Measurements from ENCODE around the gene GRIN2A.

GRIN2A gene

GRCh38 chr16:10009684-10010083, 172.5 kb downstream of the GRIN2A start:
- no peak overlapping the region for H3K9ac ChIP-seq (ENCODE audit: low read length)
- no peaks in the 10 kb centered on the region for H3K27me3 ChIP-seq (ENCODE audit: control insufficient read depth, insufficient read depth, low read length)
- H3K36me3 ChIP-seq (ENCODE audit: control insufficient read depth, insufficient read depth, low read length), result no peaks in the 10 kb centered on the region
- no peak overlapping the region for H3K4me3 ChIP-seq (ENCODE audit: low read length)
- no peaks in the 10 kb centered on the region for H3K9me3 ChIP-seq (ENCODE audit: control insufficient read depth, low read length)
- H3K4me1 ChIP-seq (ENCODE audit: control insufficient read depth, insufficient read depth, low read length), result peaks cover 4% of the 10 kb centered on the region

GRCh38 chr16:10003486-10003885, 178.7 kb downstream of the GRIN2A start:
- Histone ChIP-seq H3K9ac (ENCODE audit: low read length) (no peak overlapping the region), H3K9me3 (ENCODE audit: control insufficient read depth, low read length) (no peaks in the 10 kb centered on the region), H3K4me1 (ENCODE audit: control insufficient read depth, insufficient read depth, low read length) (no peaks in the 10 kb centered on the region), H3K36me3 (ENCODE audit: control insufficient read depth, insufficient read depth, low read length) (no peaks in the 10 kb centered on the region), H3K27me3 (ENCODE audit: control insufficient read depth, insufficient read depth, low read length) (no peaks in the 10 kb centered on the region), H3K4me3 (ENCODE audit: low read length) (no peak overlapping the region)

- no peaks in the 10 kb centered on the region for H3K27me3 ChIP-seq (ENCODE audit: control insufficient read depth, insufficient read depth, low read length)
- no peak overlapping the region for H3K4me3 ChIP-seq (ENCODE audit: low read length)
- no peaks in the 10 kb centered on the region for H3K4me1 ChIP-seq (ENCODE audit: control insufficient read depth, insufficient read depth, low read length)
- no peaks in the 10 kb centered on the region for H3K36me3 ChIP-seq (ENCODE audit: control insufficient read depth, insufficient read depth, low read length)
- no peaks in the 10 kb centered on the region for H3K9me3 ChIP-seq (ENCODE audit: control insufficient read depth, low read length)
- no peak overlapping the region for H3K9ac ChIP-seq (ENCODE audit: low read length)
Measured at GRCh38 chr16:10001258-10001775, 180.9 kb downstream of the GRIN2A start.

GRCh38 chr16:9996221-9996620, 186.0 kb downstream of the GRIN2A start:
- H3K9me3 ChIP-seq (ENCODE audit: control insufficient read depth, low read length), result no peaks in the 10 kb centered on the region
- H3K4me3 ChIP-seq (ENCODE audit: low read length), result no peak overlapping the region
- H3K27me3 ChIP-seq (ENCODE audit: control insufficient read depth, insufficient read depth, low read length), result no peaks in the 10 kb centered on the region
- no peaks in the 10 kb centered on the region for H3K36me3 ChIP-seq (ENCODE audit: control insufficient read depth, insufficient read depth, low read length)
- H3K4me1 ChIP-seq (ENCODE audit: control insufficient read depth, insufficient read depth, low read length), result no peaks in the 10 kb centered on the region
- no peak overlapping the region for H3K9ac ChIP-seq (ENCODE audit: low read length)

GRCh38 chr16:9992441-9992840, 189.8 kb downstream of the GRIN2A start:
- H3K4me3 ChIP-seq (ENCODE audit: low read length), result no peak overlapping the region
- no peaks in the 10 kb centered on the region for H3K4me1 ChIP-seq (ENCODE audit: control insufficient read depth, insufficient read depth, low read length)
- H3K27me3 ChIP-seq (ENCODE audit: control insufficient read depth, insufficient read depth, low read length), result no peaks in the 10 kb centered on the region
- H3K36me3 ChIP-seq (ENCODE audit: control insufficient read depth, insufficient read depth, low read length), result no peaks in the 10 kb centered on the region
- H3K9me3 ChIP-seq (ENCODE audit: control insufficient read depth, low read length), result no peaks in the 10 kb centered on the region
- H3K9ac ChIP-seq (ENCODE audit: low read length), result no peak overlapping the region

- Histone ChIP-seq H3K9me3 (ENCODE audit: control insufficient read depth, low read length) (no peaks in the 10 kb centered on the region), H3K27me3 (ENCODE audit: control insufficient read depth, insufficient read depth, low read length) (no peaks in the 10 kb centered on the region), H3K4me3 (ENCODE audit: low read length) (no peak overlapping the region), H3K4me1 (ENCODE audit: control insufficient read depth, insufficient read depth, low read length) (no peaks in the 10 kb centered on the region), H3K9ac (ENCODE audit: low read length) (no peak overlapping the region), H3K36me3 (ENCODE audit: control insufficient read depth, insufficient read depth, low read length) (no peaks in the 10 kb centered on the region)
Measured at GRCh38 chr16:9980981-9981380, 201.2 kb downstream of the GRIN2A start.

- Histone ChIP-seq H3K36me3 (ENCODE audit: control insufficient read depth, insufficient read depth, low read length) (no peaks in the 10 kb centered on the region), H3K4me1 (ENCODE audit: control insufficient read depth, insufficient read depth, low read length) (no peaks in the 10 kb centered on the region), H3K9me3 (ENCODE audit: control insufficient read depth, low read length) (no peaks in the 10 kb centered on the region), H3K4me3 (ENCODE audit: low read length) (no peak overlapping the region), H3K27me3 (ENCODE audit: control insufficient read depth, insufficient read depth, low read length) (no peaks in the 10 kb centered on the region), H3K9ac (ENCODE audit: low read length) (no peak overlapping the region)
Measured at GRCh38 chr16:9978160-9978725, 204.0 kb downstream of the GRIN2A start.

GRCh38 chr16:9977333-9977897, 204.8 kb downstream of the GRIN2A start:
- Histone ChIP-seq H3K4me1 (ENCODE audit: control insufficient read depth, insufficient read depth, low read length) (no peaks in the 10 kb centered on the region), H3K36me3 (ENCODE audit: control insufficient read depth, insufficient read depth, low read length) (no peaks in the 10 kb centered on the region), H3K9ac (ENCODE audit: low read length) (no peak overlapping the region), H3K27me3 (ENCODE audit: control insufficient read depth, insufficient read depth, low read length) (no peaks in the 10 kb centered on the region), H3K4me3 (ENCODE audit: low read length) (no peak overlapping the region), H3K9me3 (ENCODE audit: control insufficient read depth, low read length) (no peaks in the 10 kb centered on the region)

- no peaks in the 10 kb centered on the region for H3K36me3 ChIP-seq (ENCODE audit: control insufficient read depth, insufficient read depth, low read length)
Measured at GRCh38 chr16:9976601-9977000, 205.6 kb downstream of the GRIN2A start.

GRCh38 chr16:9971907-9972306, 210.3 kb downstream of the GRIN2A start:
- H3K4me1 ChIP-seq (ENCODE audit: control insufficient read depth, insufficient read depth, low read length), result no peaks in the 10 kb centered on the region
- H3K27me3 ChIP-seq (ENCODE audit: control insufficient read depth, insufficient read depth, low read length), result no peaks in the 10 kb centered on the region
- no peak overlapping the region for H3K9ac ChIP-seq (ENCODE audit: low read length)
- H3K36me3 ChIP-seq (ENCODE audit: control insufficient read depth, insufficient read depth, low read length), result no peaks in the 10 kb centered on the region
- H3K9me3 ChIP-seq (ENCODE audit: control insufficient read depth, low read length), result no peaks in the 10 kb centered on the region
- no peak overlapping the region for H3K4me3 ChIP-seq (ENCODE audit: low read length)

More at GRCh38 chr16:9976601-9977000, 205.6 kb downstream of the GRIN2A start:
- Histone ChIP-seq H3K4me3 (ENCODE audit: low read length) (no peak overlapping the region), H3K9ac (ENCODE audit: low read length) (no peak overlapping the region), H3K27me3 (ENCODE audit: control insufficient read depth, insufficient read depth, low read length) (no peaks in the 10 kb centered on the region), H3K4me1 (ENCODE audit: control insufficient read depth, insufficient read depth, low read length) (no peaks in the 10 kb centered on the region), H3K9me3 (ENCODE audit: control insufficient read depth, low read length) (no peaks in the 10 kb centered on the region)

GRCh38 chr16:9970796-9971195, 211.4 kb downstream of the GRIN2A start:
- no peaks in the 10 kb centered on the region for H3K4me1 ChIP-seq (ENCODE audit: control insufficient read depth, insufficient read depth, low read length)
- no peaks in the 10 kb centered on the region for H3K9me3 ChIP-seq (ENCODE audit: control insufficient read depth, low read length)
- no peaks in the 10 kb centered on the region for H3K27me3 ChIP-seq (ENCODE audit: control insufficient read depth, insufficient read depth, low read length)
- no peak overlapping the region for H3K9ac ChIP-seq (ENCODE audit: low read length)
- H3K4me3 ChIP-seq (ENCODE audit: low read length), result no peak overlapping the region
- H3K36me3 ChIP-seq (ENCODE audit: control insufficient read depth, insufficient read depth, low read length), result no peaks in the 10 kb centered on the region

- Histone ChIP-seq H3K27me3 (ENCODE audit: control insufficient read depth, insufficient read depth, low read length) (no peaks in the 10 kb centered on the region), H3K4me3 (ENCODE audit: low read length) (no peak overlapping the region), H3K4me1 (ENCODE audit: control insufficient read depth, insufficient read depth, low read length) (no peaks in the 10 kb centered on the region), H3K9ac (ENCODE audit: low read length) (no peak overlapping the region), H3K36me3 (ENCODE audit: control insufficient read depth, insufficient read depth, low read length) (no peaks in the 10 kb centered on the region), H3K9me3 (ENCODE audit: control insufficient read depth, low read length) (no peaks in the 10 kb centered on the region)
Measured at GRCh38 chr16:9970244-9970643, 212.0 kb downstream of the GRIN2A start.
